H9 (cell line): ENCODE measurements around the gene PBX1. TPM values are rescaled to one million over a fixed set of nuclear protein-coding genes. Genes with fewer than 3 reads are reported as not detected.

ENCODE experiments used
- DNase-seq: peaks from one replicate; pipeline ENCODE4 v3.0.0-alpha.2; 2017
- H2AFZ ChIP-seq: one replicate; pipeline ENCODE4 v1.6.1; 2013; ENCODE audit warnings: mild to moderate bottlenecking, low read length, control low read depth, moderate library complexity
- H2AK5ac ChIP-seq: 2 replicates; pipeline ENCODE4 v1.6.1; 2013; ENCODE audit warnings: low read length, control low read depth, mixed read lengths; ENCODE audit not compliant: insufficient read length
- H2BK120ac ChIP-seq: one replicate; pipeline ENCODE4 v1.6.1; 2013; ENCODE audit warnings: low read depth, mild to moderate bottlenecking, low read length, control low read depth, inconsistent platforms; ENCODE audit not compliant: poor library complexity, severe bottlenecking
- H2BK12ac ChIP-seq: 2 replicates; pipeline ENCODE4 v1.6.1; 2013; ENCODE audit warnings: low read length, control low read depth, mixed read lengths, low read depth; ENCODE audit not compliant: insufficient read length
- H2BK15ac ChIP-seq: 2 replicates; pipeline ENCODE4 v1.6.1; 2013; ENCODE audit warnings: low read depth, low read length, control low read depth
- H2BK20ac ChIP-seq: one replicate; pipeline ENCODE4 v1.6.1; 2013; ENCODE audit warnings: low read depth, mild to moderate bottlenecking, low read length, control low read depth, inconsistent platforms; ENCODE audit not compliant: poor library complexity, severe bottlenecking
- H2BK5ac ChIP-seq: 2 replicates; pipeline ENCODE4 v1.6.1; 2013; ENCODE audit warnings: low read length, control low read depth, mixed read lengths; ENCODE audit not compliant: insufficient read length
- H3K14ac ChIP-seq: 2 replicates; pipeline ENCODE4 v1.6.1; 2013; ENCODE audit warnings: low read length, control low read depth; ENCODE audit not compliant: insufficient read depth
- H3K18ac ChIP-seq: 2 replicates; pipeline ENCODE4 v1.6.1; 2013; ENCODE audit warnings: low read depth, mild to moderate bottlenecking, mixed read lengths, low read length, control low read depth; ENCODE audit not compliant: insufficient read length
- H3K23ac ChIP-seq: 2 replicates; pipeline ENCODE4 v1.6.1; 2013; ENCODE audit warnings: low read length, control low read depth, mixed read lengths, low read depth; ENCODE audit not compliant: insufficient read length
- H3K23me2 ChIP-seq: 2 replicates; pipeline ENCODE4 v1.6.1; 2013; ENCODE audit warnings: low read depth, mild to moderate bottlenecking, mixed read lengths, low read length, control low read depth; ENCODE audit not compliant: insufficient read length, poor library complexity, severe bottlenecking
- H3K27ac ChIP-seq: 2 replicates; pipeline ENCODE4 v1.5.1; 2013; ENCODE audit warnings: low read length, control low read depth, mixed read lengths, low read depth; ENCODE audit not compliant: insufficient read length
- H3K27me3 ChIP-seq: 2 replicates; pipeline ENCODE4 v1.6.1; 2013; ENCODE audit warnings: low read length, control low read depth, inconsistent platforms; ENCODE audit not compliant: insufficient read depth
- H3K4ac ChIP-seq: 2 replicates; pipeline ENCODE4 v1.6.1; 2013; ENCODE audit warnings: low read depth, mild to moderate bottlenecking, control low read depth, inconsistent platforms, low read length, moderate library complexity
- H3K4me1 ChIP-seq: 2 replicates; pipeline ENCODE4 v1.6.1; 2013; ENCODE audit warnings: low read length, control low read depth, inconsistent platforms; ENCODE audit not compliant: insufficient read depth
- H3K4me2 ChIP-seq: 2 replicates; pipeline ENCODE4 v1.6.1; 2013; ENCODE audit warnings: low read length, control low read depth, mixed read lengths; ENCODE audit not compliant: insufficient read length, insufficient read depth
- H3K56ac ChIP-seq: 2 replicates; pipeline ENCODE4 v1.6.1; 2013; ENCODE audit warnings: low read depth, mild to moderate bottlenecking, mixed read lengths, low read length, control low read depth; ENCODE audit not compliant: insufficient read length
- H3K79me1 ChIP-seq: 2 replicates; pipeline ENCODE4 v1.6.1; 2013; ENCODE audit warnings: low read depth, mild to moderate bottlenecking, moderate library complexity, low read length, control low read depth, inconsistent platforms; ENCODE audit not compliant: insufficient read depth, poor library complexity, severe bottlenecking
- H3K79me2 ChIP-seq: 2 replicates; pipeline ENCODE4 v1.6.1; 2013; ENCODE audit warnings: low read length, control low read depth, inconsistent platforms; ENCODE audit not compliant: insufficient read depth
- H3K9ac ChIP-seq: 2 replicates; pipeline ENCODE4 v1.6.1; 2013; ENCODE audit warnings: low read length, control low read depth, mixed read lengths; ENCODE audit not compliant: insufficient read length; ENCODE audit errors: extremely low read depth
- H3K9me3 ChIP-seq: one replicate; pipeline ENCODE4 v1.6.1; 2013; ENCODE audit warnings: low read depth, low read length, inconsistent platforms; ENCODE audit not compliant: control insufficient read depth
- H3T11ph ChIP-seq: one replicate; pipeline ENCODE4 v1.6.1; 2013; ENCODE audit warnings: mild to moderate bottlenecking, low read length, control low read depth, inconsistent platforms
- H4K20me1 ChIP-seq: one replicate; pipeline ENCODE4 v1.6.1; 2013; ENCODE audit not compliant: control insufficient read depth, insufficient read length, insufficient read depth
- H4K5ac ChIP-seq: 2 replicates; pipeline ENCODE4 v1.6.1; 2013; ENCODE audit warnings: low read depth, mild to moderate bottlenecking, mixed read lengths, low read length, control low read depth; ENCODE audit not compliant: insufficient read length
- H4K8ac ChIP-seq: replicated peaks from 2 replicates; pipeline ENCODE4 v1.6.1; 2013; ENCODE audit warnings: low read length, control low read depth, mixed read lengths, low read depth; ENCODE audit not compliant: insufficient read length
- H4K91ac ChIP-seq: 2 replicates; pipeline ENCODE4 v1.6.1; 2013; ENCODE audit warnings: low read depth, mild to moderate bottlenecking, moderate library complexity, mixed read lengths, low read length, control low read depth; ENCODE audit not compliant: insufficient read length
- H3K27ac Mint-ChIP-seq, 3 experiments: 2 replicates in 2 of 3; 3 replicates in 1 of 3; pipeline ENCODE4 v1.8.0; 2020 to 2021; ENCODE audit warnings: mixed read lengths in 3 of 3, mild to moderate bottlenecking in 1 of 3, moderate library complexity in 1 of 3
- H3K27me3 Mint-ChIP-seq: 2 replicates; pipeline ENCODE4 v1.8.0; 2021; ENCODE audit warnings: low read depth, mild to moderate bottlenecking, moderate library complexity, mixed read lengths
- H3K36me3 Mint-ChIP-seq, 3 experiments: 2 replicates in 2 of 3; 3 replicates in 1 of 3; pipeline ENCODE4 v1.8.0; 2020 to 2021; ENCODE audit warnings: low read depth in 3 of 3, mixed read lengths in 3 of 3; ENCODE audit not compliant: insufficient read depth in 1 of 3
- H3K4me1 Mint-ChIP-seq, 2 experiments: 2 replicates each; pipeline ENCODE4 v1.8.0; 2020; ENCODE audit warnings: mixed read lengths in 2 of 2
- H3K4me3 Mint-ChIP-seq, 2 experiments: 2 replicates in 1 of 2; 3 replicates in 1 of 2; pipeline ENCODE4 v1.8.0; 2020 to 2021; ENCODE audit warnings: mild to moderate bottlenecking in 2 of 2, mixed read lengths in 2 of 2, moderate library complexity in 1 of 2
- H3K9me3 Mint-ChIP-seq, 2 experiments: 2 replicates in 1 of 2; 3 replicates in 1 of 2; pipeline ENCODE4 v1.8.0; 2020; ENCODE audit warnings: mild to moderate bottlenecking in 2 of 2, mixed read lengths in 2 of 2, moderate library complexity in 1 of 2
- WGBS: extraction: QIAGEN DNeasy Blood & Tissue Kit; methylation state at CpG from one replicate; pipeline ENCODE4 v1.1.7; 2013; ENCODE audit warnings: missing lambda C conversion rate, low lambda C conversion rate, mixed read lengths; ENCODE audit not compliant: insufficient read length; ENCODE audit errors: extremely low coverage; 5-methylcytosine and 5-hydroxymethylcytosine counted together
- total RNA-seq: library from RNA; stranded (reverse); gene quantifications from 2 replicates; pipeline ENCODE4 v1.2.1, GENCODE V29; 2021
- TF ChIP-seq, protein P1 (sequence below): fragments of 200-600 bp; sonication (generic); conservative IDR thresholded peaks from 3 replicates; pipeline ENCODE4 v1.8.0; 2021; ENCODE audit warnings: antibody characterized with exemption, mild to moderate bottlenecking

Gene PBX1
- total RNA-seq, 1 experiment from 2014 or later: 142 TPM

DNA sequence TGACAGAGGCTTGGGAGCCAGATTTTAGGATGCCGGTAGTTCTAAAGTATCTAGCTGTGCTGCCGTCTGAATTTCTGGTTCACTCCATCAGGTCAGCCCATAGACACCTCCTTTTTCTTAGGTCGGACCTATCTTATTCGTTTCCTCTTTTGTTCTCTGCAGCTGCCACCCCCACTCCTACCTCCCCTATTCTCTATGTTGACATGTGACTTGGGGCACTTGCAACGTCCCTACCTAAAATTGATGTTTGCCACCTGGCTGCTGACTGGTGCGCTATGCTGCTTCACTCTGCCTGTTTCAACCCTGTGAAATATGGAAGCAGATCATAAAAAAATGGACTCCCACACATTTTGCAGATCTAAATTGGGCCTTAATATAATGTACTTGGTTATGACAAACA lies 55.3 kb downstream of the PBX1 start:
- no peak overlapping the region for H4K91ac ChIP-seq
- H3K27ac ChIP-seq: no peak overlapping the region
- H2BK120ac ChIP-seq: no peak overlapping the region
- H4K20me1 ChIP-seq: no peaks in the 10 kb centered on the region
- H2AFZ ChIP-seq: no peak overlapping the region
- H3K23me2 ChIP-seq: no peaks in the 10 kb centered on the region
- no peak overlapping the region for H3T11ph ChIP-seq
- H2BK5ac ChIP-seq: no peak overlapping the region
- H3K56ac ChIP-seq: no peak overlapping the region
- H3K23ac ChIP-seq: no peak overlapping the region
- no peak overlapping the region for H3K9ac ChIP-seq
- H3K27me3 ChIP-seq: no peaks in the 10 kb centered on the region
- peaks cover 66 to 67% of the 10 kb centered on the region in 2 experiments for H3K4me1 Mint-ChIP-seq
- H3K4me3 Mint-ChIP-seq: no peak overlapping the region
- peaks cover 9% of the 10 kb centered on the region for H3K79me1 ChIP-seq
- TF ChIP-seq, protein P1, sequence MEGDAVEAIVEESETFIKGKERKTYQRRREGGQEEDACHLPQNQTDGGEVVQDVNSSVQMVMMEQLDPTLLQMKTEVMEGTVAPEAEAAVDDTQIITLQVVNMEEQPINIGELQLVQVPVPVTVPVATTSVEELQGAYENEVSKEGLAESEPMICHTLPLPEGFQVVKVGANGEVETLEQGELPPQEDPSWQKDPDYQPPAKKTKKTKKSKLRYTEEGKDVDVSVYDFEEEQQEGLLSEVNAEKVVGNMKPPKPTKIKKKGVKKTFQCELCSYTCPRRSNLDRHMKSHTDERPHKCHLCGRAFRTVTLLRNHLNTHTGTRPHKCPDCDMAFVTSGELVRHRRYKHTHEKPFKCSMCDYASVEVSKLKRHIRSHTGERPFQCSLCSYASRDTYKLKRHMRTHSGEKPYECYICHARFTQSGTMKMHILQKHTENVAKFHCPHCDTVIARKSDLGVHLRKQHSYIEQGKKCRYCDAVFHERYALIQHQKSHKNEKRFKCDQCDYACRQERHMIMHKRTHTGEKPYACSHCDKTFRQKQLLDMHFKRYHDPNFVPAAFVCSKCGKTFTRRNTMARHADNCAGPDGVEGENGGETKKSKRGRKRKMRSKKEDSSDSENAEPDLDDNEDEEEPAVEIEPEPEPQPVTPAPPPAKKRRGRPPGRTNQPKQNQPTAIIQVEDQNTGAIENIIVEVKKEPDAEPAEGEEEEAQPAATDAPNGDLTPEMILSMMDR: no peak
- no peak overlapping the region for H2BK12ac ChIP-seq
- peaks cover 3 to 4% (median 3%) of the 10 kb centered on the region in 3 experiments; a peak in 5 of 7 replicates for H3K36me3 Mint-ChIP-seq
- no CpG with 5 or more reads among the region's 6 CpGs for WGBS
- no peak overlapping the region for H4K5ac ChIP-seq
- peaks cover 30% of the 10 kb centered on the region; the same call in 1 of the 2 replicates for H3K79me2 ChIP-seq
- DNase-seq: no peak
- H3K18ac ChIP-seq: no peak overlapping the region
- no peak overlapping the region for H3K14ac ChIP-seq
- peaks cover 28% of the 10 kb centered on the region for H3K4me1 ChIP-seq
- H2BK20ac ChIP-seq: no peak overlapping the region
- no peaks in the 10 kb centered on the region for H3K9me3 Mint-ChIP-seq
- no peak overlapping the region for H2BK15ac ChIP-seq
- H3K27me3 Mint-ChIP-seq: no peaks in the 10 kb centered on the region
- H4K8ac ChIP-seq: no peak overlapping the region
- H2AK5ac ChIP-seq: no peak overlapping the region
- H3K27ac Mint-ChIP-seq: peak overlapping the region in 1 of 3 experiments; percentile 69; a peak in 1 of 7 replicates
- H3K4ac ChIP-seq: no peak overlapping the region
- no peaks in the 10 kb centered on the region for H3K9me3 ChIP-seq
- no peak overlapping the region for H3K4me2 ChIP-seq
